Measurements from ENCODE around the gene PAX5. TPM values are rescaled to one million over a fixed set of nuclear protein-coding genes. Genes with fewer than 3 reads are reported as not detected.
A peak's percentile ranks its signal among the peaks of the same experiment; 100 is the strongest.

Gene PAX5
- total and polyA plus RNA-seq, 2 of the 13 experiments (the other 11 are each of a cell fraction or from before 2014, with no cell fraction given), result not detected

DNA sequence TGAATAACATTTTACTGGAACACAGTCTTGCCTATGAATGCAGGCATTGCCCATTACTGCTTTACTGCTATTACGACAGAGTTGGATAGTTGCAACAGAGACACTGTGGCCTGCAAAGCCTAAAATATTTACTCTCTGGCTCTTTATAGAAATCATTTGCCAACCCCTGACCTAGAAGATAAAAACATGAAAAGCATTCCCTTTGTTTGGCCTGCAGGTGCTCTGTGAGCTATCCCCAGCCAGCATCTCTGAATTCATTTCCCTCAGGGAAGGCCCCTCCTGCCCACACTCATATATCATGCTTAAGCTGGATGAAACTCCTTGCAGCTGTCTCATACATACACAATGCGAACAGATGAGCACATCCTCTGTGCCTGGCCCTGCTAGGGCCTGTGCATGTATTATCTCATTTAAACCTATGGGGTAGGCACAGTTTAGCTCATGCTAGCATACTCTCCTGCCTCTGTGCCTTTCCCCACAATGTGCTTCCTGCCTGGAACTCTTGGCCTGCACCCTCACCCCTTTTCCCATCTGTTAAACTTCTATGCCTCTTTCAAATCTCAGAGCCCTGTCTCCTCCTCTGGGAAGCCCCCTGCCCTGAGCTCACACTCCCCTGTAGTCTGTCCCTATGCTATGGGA, 193.1 kb downstream of the PAX5 start:
- Histone ChIP-seq H3K27me3 (ENCODE audit: control insufficient read depth in 1 of 2, insufficient read depth in 2 of 2, low read length in 2 of 2) (peaks cover 6 to 15% of the 10 kb centered on the region in 2 experiments; a peak in 3 of 5 replicates), H3K27ac (ENCODE audit: extremely low read length, insufficient read depth, low read length) (no peak overlapping the region), H3K36me3 (replicated peaks in 1 of 2; ENCODE audit: control insufficient read depth in 1 of 2, insufficient read depth in 2 of 2, low read length in 2 of 2) (no peaks in the 10 kb centered on the region), H3K4me2 (ENCODE audit: low read depth, low read length) (peak overlapping the region; percentile 38; the same call in 1 of the 2 replicates), H2AFZ (ENCODE audit: low read length) (no peak overlapping the region), H3K4me3 (replicated peaks in 1 of 3; ENCODE audit: insufficient read depth in 1 of 3, low read depth in 2 of 3, low read length in 3 of 3) (no peak overlapping the region), H3K79me2 (ENCODE audit: insufficient read depth, low read length) (no peaks in the 10 kb centered on the region), H3K9me3 (ENCODE audit: low read length) (no peaks in the 10 kb centered on the region), H3K4me1 (ENCODE audit: insufficient read depth, low read length) (peaks cover 44% of the 10 kb centered on the region), H4K20me1 (ENCODE audit: insufficient read depth, low read length) (0 out of 2 replicates have a peak, but pooled peaks cover 2% of the 10 kb centered on the region), H3K9ac (ENCODE audit: insufficient read depth, low read depth, low read length) (no peak overlapping the region)
- ATAC-seq (peak; percentile 60), DNase-seq (ENCODE audit: low spot score) (peak; percentile 64), FAIRE-seq (peak; percentile 8)
- no TSS peak for BruUV-seq (replicated peaks)
- WGBS (ENCODE audit: low lambda C conversion rate), result 0% methylated on average over 1 of the region's 2 CpGs
- in situ Hi-C loops (cut with HindIII; ENCODE audit: extremely low pct_ligation_motif_present, low pct_unique_long_range_greater_than_20kb), result no loop called here
- CTCF ChIA-PET (ENCODE audit: low intra/inter-chr PET ratio, low total read pairs), result no interaction called here
- POLR2A ChIA-PET, result interaction anchor here (0.8 kb wide), 1 partner anchor 26 kb away, joined by 3 read pairs; no protein-coding TSS in a partner anchor
- intact Hi-C loops (cut with micrococcal nuclease; ENCODE audit: unreplicated experiment), result no loop called here
- peak in 1 of 2 experiments; percentile 42; a peak in 1 of 4 replicates for TF ChIP-seq ATF4 (CRISPR knock-in tag; IDR thresholded peaks at IDR 0.05)
- TF ChIP-seq SOX13 (IDR thresholded peaks at IDR 0.05), result no peak
- peak in 1 of 2 experiments; percentile 54; a peak in 2 of 4 replicates for TF ChIP-seq SOX13 (CRISPR knock-in tag; conservative IDR thresholded peaks at IDR 0.05 in 1 of 2, IDR thresholded peaks at IDR 0.05 in 1 of 2)
- no peak for TF ChIP-seq SMAD1 (CRISPR knock-in tag; IDR thresholded peaks at IDR 0.05; ENCODE audit: borderline replicate concordance, low read depth)
- no peak for TF ChIP-seq NR2F2 (IDR thresholded peaks at IDR 0.05; ENCODE audit: borderline replicate concordance, low read depth)
- peak; percentile 37; the same call in 1 of the 2 replicates for TF ChIP-seq GATAD2A (CRISPR knock-in tag; IDR thresholded peaks at IDR 0.05)
- TF ChIP-seq DNMT1 (CRISPR knock-in tag; IDR thresholded peaks at IDR 0.05), result no peak
- TF ChIP-seq, protein P1, sequence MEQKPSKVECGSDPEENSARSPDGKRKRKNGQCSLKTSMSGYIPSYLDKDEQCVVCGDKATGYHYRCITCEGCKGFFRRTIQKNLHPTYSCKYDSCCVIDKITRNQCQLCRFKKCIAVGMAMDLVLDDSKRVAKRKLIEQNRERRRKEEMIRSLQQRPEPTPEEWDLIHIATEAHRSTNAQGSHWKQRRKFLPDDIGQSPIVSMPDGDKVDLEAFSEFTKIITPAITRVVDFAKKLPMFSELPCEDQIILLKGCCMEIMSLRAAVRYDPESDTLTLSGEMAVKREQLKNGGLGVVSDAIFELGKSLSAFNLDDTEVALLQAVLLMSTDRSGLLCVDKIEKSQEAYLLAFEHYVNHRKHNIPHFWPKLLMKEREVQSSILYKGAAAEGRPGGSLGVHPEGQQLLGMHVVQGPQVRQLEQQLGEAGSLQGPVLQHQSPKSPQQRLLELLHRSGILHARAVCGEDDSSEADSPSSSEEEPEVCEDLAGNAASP (CRISPR knock-in tag; IDR thresholded peaks at IDR 0.05; ENCODE audit: borderline replicate concordance), result no peak
- TF ChIP-seq ZNF780A (CRISPR knock-in tag; IDR thresholded peaks at IDR 0.05), result no peak
- TF ChIP-seq PPARG (CRISPR knock-in tag; conservative IDR thresholded peaks at IDR 0.05), result 0 out of 2 replicates have a peak, but pooled peaks have one; percentile 36
- 0 out of 2 replicates have a peak, but pooled peaks have one; percentile 28 for TF ChIP-seq PAXIP1 (CRISPR knock-in tag; conservative IDR thresholded peaks at IDR 0.05)
- peak; percentile 68 for TF ChIP-seq CEBPG (CRISPR knock-in tag; IDR thresholded peaks at IDR 0.05)
- no peak for TF ChIP-seq SOX6 (IDR thresholded peaks at IDR 0.05)
- peak; percentile 74; the same call in 1 of the 2 replicates for TF ChIP-seq SOX6 (CRISPR knock-in tag; IDR thresholded peaks at IDR 0.05)
- TF ChIP-seq KLF13 (CRISPR knock-in tag; IDR thresholded peaks at IDR 0.05), result no peak
- peak; percentile 88 for TF ChIP-seq CEBPB (IDR thresholded peaks at IDR 0.05; ENCODE audit: borderline replicate concordance, low read depth, low read length)
- peak in 1 of 2 experiments; percentile 30; a peak in 1 of 4 replicates for TF ChIP-seq EP300 (IDR thresholded peaks at IDR 0.05; ENCODE audit: low read depth in 2 of 2, low read length in 2 of 2)
- TF ChIP-seq EP300 (CRISPR knock-in tag; IDR thresholded peaks at IDR 0.05; ENCODE audit: borderline replicate concordance), result no peak
- TF ChIP-seq FOSL2 (CRISPR knock-in tag; IDR thresholded peaks at IDR 0.05), result 0 out of 2 replicates have a peak, but pooled peaks have one; percentile 4
- no peak for TF ChIP-seq TBX3 (IDR thresholded peaks at IDR 0.05; ENCODE audit: borderline replicate concordance)

All from HepG2 (cell line).